NCI-H187 (cell line): ENCODE measurements around the gene ZNF398.
A peak's percentile ranks its signal among the peaks of the same experiment; 100 is the strongest.

Experiments used
- DNase-seq, 2 experiments: peaks; one replicate each; lab custom pipeline; 2025; lab: John Stamatoyannopoulos, UW

Gene ZNF398

GRCh38 chr7:149150981-149151380 is 3.7 kb downstream of the ZNF398 start:
- no peak for DNase-seq

GRCh38 chr7:149153346-149153745 is 6.1 kb downstream of the ZNF398 start:
- DNase-seq: no peak

DNA sequence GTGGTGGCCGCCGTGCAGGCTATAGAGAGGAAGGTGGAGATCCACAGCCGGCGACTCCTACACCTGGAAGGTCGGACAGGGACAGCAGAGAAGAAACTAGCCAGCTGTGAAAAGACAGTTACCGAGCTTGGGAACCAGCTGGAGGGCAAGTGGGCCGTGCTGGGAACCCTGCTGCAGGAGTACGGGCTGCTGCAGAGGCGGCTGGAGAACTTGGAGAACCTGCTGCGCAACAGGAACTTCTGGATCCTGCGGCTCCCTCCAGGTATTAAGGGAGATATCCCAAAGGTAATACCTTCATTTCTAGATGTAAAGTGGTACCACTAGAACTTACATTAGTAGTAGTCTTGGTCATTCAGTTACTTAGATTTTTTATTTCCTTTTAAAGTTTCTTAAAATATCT is 6.8 kb downstream of the ZNF398 start:
- DNase-seq: no peak

DNA sequence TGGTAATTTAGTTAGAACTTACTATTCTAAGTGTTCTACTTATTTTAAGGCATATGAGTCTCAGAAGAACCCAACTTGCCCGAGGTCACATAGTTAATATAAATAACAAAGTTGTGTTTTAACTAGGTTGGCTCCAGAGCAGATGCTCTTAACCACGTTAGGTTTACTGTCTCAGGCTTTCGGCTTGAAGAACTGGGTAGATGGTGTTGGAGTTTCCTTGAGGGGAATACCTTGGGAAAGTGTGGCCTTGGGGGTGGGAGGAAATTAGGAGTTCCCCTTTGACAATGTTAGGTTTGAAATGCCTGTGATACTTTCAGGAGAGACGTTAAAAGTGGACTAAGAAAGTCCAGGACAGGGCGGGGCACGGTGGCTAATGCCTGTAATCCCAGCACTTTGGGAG is 9.6 kb downstream of the ZNF398 start:
- no peak for DNase-seq

- no peak for DNase-seq
These were observed 14.1 kb downstream of the ZNF398 start for GRCh38 chr7:149161241-149161848.

DNA sequence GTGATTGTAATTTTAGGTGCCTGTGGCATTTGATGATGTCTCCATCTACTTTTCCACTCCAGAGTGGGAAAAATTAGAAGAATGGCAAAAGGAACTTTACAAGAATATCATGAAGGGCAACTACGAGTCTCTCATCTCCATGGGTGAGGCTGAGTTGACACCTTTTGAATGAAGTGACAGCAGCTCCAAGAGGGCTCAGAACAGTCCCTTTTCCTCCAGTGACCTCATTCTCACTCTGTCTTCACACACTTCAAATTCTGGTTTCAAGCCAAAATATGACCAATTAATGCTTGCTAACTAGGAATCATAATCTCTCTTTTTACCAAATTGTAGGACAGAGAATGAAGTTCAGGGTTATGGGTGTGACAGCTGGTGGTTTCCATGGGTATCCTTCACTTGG is 18.9 kb downstream of the ZNF398 start:
- DNase-seq: no peak

DNA sequence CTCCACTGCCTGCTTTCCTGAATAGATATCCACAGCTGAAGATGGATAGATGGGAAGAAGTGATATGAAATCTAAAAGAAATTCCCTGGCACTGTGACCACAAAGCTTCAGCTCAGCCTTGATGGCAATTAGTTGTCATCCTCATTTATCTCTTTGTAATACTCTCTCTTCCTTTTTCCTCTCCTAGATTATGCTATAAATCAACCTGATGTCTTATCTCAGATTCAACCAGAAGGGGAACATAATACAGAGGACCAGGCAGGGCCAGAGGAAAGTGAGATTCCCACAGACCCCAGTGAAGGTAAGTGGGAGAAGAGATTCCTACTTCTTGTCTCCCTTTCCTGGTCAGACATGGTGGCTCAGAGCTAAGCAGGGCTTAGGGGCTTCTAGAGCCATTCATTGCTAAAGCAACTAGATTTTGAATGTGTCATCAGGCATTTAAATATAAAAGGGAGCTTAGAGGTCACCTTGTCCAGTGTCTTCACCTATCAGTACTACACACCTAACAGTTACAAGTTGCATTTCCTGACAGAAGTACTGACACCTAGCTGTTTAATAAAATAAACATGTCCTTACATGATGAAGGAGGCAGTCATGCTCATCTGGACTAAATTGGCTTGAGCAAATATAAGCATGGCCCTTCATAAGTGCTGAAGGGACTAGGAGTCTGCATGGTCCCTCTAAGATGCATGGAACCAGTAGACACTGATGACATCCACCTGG is 19.5 kb downstream of the ZNF398 start:
- no peak for DNase-seq

DNA sequence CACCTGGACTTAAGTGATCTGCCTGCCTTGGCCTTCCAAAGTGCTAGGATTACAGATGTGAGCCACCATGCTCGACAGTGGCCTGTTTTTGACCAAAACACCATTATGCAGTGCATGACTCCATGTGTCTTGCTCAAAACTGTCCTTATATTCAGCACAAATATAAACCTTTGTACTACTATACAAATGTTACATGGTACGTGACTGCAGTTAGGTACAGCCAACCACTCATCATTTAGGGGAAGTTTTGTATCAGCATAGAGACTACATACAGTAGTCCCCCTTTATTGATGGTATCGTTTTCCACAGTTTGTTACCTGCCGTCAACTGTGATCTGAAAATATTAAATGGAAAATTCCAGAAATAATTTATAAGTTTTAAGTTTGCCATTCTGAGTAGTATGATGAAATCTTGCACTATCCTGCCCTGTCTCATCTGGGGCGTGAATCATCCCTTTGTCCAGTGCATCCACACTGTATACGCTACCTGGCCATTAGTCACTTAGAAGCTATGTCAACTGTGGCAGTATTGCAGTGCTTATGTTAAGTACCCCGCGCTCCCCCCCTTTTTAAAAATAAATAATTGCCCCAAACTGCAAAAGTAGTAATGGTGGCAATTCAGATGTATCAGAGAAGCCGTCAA is 24.8 kb downstream of the ZNF398 start:
- no peak for DNase-seq

GRCh38 chr7:149172534-149172920 is 25.3 kb downstream of the ZNF398 start:
- no peak for DNase-seq

DNA sequence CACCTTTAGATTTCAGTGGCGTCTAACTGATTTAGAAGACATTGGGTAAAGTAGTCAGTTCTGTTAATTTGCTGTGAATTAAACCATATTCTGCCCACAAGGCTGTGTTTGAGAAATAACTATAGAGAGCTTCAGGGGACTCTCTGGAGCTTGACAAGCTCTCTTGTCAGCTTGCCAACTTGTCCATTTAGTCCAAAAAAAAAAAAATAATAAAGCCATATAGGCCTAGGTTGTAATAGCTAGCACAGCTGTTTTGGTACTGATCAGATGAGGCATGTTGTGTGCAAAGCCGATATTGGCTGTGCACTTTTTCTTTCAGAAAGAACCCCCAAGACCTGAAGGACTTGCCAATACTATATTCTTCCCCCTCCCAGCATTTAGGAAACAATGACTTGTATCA is 27.9 kb downstream of the ZNF398 start:
- DNase-seq: no peak

DNA sequence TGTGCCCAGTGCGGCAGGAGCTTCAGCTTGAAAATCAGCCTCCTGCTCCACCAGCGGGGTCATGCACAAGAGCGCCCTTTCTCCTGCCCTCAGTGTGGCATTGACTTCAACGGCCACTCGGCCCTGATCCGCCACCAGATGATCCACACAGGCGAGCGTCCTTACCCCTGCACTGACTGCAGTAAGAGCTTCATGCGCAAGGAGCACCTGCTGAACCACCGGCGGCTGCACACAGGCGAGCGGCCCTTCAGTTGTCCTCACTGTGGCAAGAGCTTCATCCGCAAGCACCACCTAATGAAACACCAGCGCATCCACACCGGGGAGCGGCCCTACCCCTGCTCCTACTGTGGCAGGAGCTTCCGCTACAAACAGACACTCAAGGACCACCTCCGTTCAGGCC is 32.0 kb downstream of the ZNF398 start:
- DNase-seq: no peak

DNA sequence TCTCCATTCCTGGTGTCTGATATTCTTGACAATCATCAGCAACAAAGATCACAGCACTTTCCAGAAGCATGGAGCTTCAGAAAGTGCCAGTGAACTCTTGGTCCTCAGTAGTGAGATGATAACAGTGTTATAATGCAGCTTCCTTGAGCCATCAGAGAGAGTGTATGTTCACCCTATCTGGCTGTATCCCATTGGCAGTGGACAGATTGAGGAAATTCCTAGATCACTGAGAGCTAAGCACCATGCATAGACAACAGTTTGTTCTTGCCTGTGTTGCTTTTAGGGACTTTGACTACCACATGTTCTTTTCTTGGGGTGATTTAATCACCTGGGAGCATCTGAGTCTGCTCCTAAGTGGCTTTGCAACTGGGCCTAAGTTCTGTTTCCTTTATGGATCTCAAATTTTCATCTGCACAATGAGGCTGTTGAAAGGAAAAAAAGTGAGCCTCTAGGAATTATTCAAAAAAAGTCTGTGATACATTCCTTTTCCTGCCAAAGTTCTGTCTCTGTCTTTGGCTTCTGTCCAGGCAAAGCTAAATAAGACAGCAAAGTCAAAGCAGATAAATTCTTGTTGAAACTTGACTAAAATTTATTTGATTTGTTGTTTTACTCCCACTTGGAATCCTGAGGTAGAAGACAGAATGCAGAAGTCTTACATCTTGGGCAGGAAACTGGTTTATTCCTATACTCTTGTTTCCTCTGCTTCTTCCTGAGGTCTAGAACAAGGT is 33.6 kb downstream of the ZNF398 start:
- no peak for DNase-seq

DNA sequence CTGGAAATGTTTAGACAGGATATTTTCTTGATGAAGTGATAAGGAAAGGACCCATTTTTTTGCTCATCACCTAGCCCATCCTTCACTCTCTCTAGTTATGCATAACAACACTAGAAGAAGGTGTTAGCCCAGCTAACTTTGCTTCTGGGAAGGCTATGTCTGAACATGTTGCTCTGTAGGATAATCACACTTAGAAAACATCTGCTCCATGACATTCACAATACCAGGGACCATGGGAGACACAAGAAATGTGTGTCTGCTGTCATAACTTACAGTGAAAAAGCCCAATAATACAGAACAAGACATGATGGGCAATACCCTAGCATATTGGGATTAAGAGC is 34.2 kb downstream of the ZNF398 start:
- DNase-seq: no peak

- no peak for DNase-seq
These were observed 37.0 kb downstream of the ZNF398 start for GRCh38 chr7:149184274-149184673.

DNA sequence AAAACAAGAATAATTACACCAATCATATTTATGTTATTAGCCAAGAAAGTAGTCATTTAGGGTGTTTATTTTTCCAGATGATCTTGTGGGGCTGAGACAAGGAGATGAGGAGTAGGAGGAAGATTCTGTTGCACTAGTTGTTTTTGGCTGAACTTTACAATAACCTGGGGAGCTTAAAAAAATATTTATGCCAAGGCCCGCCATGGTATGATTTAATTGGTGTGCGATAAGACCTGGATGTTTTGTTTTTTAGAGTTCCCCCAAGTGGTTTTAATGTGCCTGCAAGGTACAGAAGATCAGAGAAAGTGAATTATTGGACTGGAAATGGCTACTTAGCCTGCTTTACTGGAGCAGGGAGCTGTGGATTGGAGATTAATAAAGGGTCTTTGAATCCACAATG is 41.0 kb downstream of the ZNF398 start:
- no peak for DNase-seq

- no peak for DNase-seq
These were observed 41.5 kb downstream of the ZNF398 start for GRCh38 chr7:149188637-149189259.

DNA sequence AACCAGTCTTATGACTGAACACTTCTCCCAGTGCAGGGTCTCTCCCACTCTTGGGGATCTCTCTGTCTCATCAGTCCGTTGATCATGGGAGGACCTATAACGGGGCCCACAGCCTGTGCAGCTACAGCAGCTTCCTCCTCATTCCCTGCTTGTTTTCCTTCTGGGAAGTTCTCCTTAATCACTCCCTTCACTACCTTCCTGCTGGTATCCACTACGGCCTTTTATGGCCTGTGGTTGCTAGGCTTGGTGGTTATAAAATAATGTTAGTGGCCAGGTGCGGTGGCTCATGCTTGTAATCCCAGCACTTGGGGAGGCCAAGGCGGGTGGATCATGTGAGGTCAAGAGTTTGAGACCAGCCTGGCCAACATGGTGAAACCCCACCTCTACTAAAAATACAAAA is 44.6 kb downstream of the ZNF398 start:
- no peak for DNase-seq

GRCh38 chr7:149194799-149195179 is 47.5 kb downstream of the ZNF398 start:
- no peak for DNase-seq

- DNase-seq: peak; percentile 74 to 84
These were observed 48.2 kb downstream of the ZNF398 start, which contains the start of gene ZNF282 for GRCh38 chr7:149195180-149196150. ZNF282 (plus strand) TSS chr7:149195546; CDS start chr7:149195590, 44 bp downstream.

DNA sequence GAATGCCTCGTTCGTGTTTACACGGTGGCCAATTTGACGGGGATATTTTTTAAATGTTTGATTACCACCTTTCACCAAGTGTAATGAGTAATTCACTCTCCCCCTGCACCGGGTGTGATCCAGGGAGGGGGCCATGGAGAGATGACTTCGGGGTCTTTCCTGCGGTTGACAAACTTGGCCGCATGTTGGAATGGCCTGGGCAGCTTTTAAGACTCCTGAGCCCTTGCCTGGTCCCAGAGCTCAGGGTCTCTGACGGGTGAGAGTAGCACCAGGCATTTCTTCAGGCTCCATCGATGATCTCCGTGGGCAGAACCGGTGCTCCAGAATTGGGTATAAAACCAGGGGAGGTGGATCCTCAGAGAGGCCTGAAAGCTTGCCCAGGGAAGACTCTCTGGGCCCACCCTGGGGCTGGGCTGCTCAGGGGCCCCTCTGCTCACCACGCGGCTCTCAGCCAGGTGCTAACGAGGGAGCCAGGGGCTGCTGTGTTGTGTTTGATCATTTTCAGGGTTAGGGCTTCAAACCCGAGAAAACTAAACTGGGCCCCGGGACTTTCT is 49.0 kb downstream of the ZNF398 start:
- DNase-seq: no peak

- no peak for DNase-seq
These were observed 49.5 kb downstream of the ZNF398 start for GRCh38 chr7:149196705-149197171.
